NOMO-1 treated with dmso at 0.1 percent for 144 hours (cell line): ENCODE results near the gene TULP1.
A peak's percentile ranks its signal among the peaks of the same experiment; 100 is the strongest.

ENCODE experiments used
- DNase-seq: peaks from one replicate; lab custom pipeline; 2025; ENCODE audit not compliant: unreplicated experiment; lab: John Stamatoyannopoulos, UW

Gene TULP1

DNA sequence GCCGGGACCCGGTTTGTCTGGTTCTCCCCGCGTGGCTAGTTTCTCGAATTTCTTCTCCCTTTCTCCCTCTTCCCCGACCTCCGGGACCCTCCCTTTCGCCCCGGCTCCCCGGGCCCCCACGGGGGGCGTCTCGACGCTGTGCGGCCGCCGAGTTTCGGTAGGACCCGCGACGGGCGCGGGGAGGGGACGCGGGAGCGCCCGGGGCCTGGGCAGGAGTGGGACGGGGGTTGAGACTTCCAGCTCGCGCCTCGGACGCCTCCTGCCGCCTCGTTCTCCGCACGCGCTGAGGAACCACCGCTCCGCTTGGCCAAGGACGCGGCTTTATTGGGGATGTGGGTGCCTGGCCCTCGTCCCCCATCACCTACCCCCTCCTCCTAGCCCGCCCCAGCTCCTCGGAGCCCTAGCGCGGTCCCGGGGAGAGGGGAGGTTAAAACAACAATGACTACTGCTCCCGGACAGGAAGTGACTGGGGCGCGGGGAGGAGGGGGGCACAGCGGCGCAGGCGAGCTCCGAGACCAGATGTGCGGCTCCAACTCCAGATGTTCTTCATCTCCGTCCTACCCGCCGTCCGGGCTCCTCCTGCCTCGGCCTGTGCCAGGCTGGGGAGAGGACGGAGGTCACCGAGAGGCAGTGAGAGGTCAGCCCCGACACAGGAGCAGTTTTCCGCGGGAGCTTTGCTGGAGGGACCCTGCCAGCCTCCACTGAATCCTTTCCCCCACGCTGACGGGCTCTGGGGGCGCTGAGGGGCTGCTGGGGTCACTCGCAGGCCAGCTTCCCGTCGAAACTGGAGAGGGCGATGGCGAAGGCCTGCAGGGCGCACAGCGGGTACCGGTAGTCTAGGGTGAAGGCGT, 14.9 kb downstream of the TULP1 start:
- no peak for DNase-seq

DNA sequence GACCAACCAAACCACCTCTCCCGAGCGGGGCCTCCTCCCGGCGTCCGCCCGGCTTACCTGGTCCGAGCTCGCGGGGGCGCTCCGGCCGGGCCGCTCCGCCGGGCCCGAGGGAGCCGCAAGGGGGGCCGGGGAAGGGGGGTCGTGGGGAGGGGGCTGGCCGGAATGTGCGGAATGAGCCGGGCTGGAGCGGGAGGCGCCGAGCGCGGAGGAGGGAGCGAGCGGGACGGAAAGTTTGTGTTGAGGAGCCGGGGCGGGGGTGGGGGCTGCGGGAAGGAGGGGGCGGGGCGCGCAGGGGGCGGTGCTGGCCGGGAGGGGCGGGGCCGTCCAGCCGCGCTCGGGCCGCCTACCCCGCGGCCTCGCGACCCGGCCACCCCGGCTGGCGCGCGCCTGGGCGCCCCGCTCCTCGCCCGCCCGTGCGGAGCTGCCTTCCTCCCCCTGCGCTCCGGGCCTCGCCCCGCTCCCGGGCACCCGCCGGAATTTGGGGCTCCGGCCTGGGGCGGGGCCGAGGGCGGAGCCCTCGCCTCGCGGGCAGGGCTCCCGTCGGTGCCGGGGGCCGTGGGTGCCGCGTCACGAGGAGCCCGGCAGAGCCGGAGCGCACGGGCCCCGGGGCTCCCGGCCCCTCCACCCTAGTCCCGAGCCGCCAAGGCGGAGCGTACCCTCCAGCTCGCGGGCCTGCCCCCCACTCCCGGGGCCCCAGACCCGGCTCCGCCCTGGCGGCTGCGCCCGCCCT, 15.7 kb downstream of the TULP1 start, which contains the start of gene TEAD3:
Gene TEAD3 (minus strand): TSS at position 239 of the 730 bp plus-strand sequence.
- no peak for DNase-seq

DNA sequence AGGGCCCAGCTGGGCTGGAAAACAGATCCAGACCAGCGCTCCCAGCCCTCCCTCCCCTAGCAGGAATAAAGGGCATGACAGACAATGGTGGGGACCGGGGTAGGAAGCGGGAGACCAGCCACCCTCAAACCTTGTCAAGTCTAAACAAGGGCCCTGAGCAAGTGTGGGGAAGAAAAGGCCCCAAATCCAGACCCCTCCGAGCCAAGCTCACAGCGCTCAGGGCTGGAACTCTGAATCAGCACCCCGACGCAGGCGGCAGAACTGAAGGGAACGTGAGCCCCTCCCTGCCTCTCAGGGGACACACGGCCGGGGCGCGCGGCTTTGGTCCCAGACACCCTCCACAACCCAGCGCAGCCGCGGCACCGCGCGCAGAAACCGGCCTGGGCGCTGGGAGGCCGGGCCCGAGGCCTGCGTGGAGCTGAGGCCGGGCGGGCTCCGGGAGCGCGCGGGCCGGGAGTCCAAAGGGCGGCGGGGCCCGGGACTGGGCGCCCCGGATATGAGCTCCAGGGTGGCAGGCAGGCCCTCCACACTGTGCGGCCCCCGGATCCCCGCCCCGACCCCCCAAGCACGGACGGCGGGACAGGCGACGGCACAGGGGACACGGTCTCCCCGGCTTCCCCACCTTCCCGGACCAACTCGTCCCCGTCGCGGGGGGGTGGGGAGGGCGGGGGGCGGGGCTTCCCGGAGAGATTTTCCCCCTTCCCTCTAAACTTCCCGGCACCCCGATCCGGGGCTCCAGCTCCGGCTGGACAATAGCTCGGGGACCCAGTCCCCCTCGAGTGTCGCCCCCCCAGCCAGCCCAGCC, 16.5 kb downstream of the TULP1 start:
- DNase-seq: no peak

DNA sequence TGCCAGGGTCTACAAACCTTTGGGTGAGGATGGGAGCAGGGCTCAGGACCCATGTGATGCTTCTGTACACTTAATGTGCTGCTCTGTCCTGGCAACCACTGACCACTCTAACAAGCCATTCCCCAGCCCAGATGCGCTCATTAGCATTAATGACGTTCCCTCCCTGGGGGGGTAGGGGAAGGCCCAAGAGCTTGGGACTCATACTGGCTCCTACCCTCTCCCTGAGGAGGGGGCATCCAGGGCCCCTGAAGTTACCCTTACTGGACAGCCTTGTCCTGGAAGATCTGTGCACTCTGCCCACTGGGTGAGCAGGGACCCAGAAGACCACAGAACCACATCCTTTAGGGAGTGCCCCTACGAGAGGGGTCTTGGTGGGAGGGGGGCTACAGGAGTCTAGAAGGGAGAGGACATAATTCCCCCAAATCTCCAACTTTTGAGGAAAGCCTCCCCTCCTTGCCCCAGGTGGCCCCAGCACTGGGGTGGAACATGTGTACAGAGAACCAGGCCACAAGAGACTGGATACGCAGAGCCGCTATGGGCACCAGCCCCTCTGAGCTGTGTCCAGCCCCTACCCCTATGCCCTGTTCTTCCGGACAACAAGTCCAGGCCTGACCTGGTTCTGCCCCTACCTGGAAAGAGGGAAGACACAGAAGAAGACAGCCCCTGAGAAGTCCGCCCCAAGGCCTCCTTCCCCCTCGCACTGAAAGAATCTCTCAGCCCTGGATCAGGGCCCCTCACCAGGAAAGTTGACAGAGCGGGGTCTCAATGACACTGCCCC, 17.2 kb downstream of the TULP1 start:
- DNase-seq: no peak

DNA sequence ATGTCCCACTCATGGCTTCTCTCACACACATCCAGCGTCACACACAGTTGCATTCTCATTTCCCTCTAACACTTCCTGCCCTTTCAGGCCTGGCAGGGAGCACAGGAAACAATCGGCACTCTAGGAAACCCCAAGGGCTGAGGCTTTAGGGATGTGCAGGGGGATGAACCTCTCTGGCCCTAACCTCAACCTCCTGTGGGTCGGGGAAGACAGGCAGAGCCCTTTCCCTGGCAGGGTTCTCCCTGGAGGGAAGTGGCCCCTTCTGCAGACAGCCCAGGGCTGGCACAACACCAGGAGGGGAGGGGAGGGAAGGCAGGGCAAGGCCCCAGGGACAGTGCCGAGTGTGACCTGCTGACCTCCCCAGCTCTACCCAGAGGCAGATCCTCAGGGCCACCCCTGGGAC, 18.5 kb downstream of the TULP1 start:
- DNase-seq: no peak

DNA sequence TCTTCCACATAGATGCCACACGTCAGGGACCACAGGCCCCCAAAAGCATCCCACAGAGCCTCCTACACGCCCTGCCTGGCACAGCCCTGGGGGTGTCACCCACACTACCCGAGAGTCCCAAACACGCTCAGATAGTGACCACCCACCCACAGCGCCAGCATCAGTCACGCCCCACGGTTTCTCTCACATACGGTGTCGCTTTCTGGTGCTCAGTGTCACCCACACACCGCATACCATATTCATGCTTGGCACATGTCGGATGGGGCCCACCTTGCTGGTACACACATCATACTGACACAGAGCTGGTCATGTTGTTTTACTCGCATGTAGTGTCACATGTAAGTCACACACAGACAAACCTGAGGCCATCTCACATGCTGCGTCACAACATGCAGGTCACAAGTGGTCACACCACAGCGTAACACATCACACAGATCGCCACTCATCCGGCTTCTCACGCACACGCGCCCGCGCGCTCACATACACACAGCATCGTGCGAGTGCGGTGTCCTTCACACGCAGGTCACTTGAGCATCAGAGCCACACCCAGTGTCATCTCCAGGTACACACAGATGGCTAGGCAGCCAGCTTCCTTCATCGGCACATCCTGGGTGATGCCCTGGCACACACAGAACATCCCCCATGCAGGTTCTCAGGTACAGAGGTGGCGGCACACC, 19.3 kb downstream of the TULP1 start:
- no peak for DNase-seq

DNA sequence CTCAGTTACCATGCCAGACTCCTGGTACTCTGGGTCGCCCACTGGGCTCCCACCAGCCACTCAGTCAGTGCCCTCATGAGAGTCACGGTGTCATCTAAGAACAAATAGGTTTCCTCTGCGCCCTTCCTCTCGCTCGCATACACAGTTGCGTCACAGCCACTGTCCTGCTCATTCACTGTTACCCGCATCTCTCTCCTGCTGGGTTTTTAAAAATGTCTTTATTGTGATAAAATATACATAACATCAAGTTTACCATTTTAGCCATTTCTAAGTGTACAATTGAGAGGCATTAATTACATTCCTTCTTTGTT, 19.8 kb downstream of the TULP1 start:
- DNase-seq: no peak

DNA sequence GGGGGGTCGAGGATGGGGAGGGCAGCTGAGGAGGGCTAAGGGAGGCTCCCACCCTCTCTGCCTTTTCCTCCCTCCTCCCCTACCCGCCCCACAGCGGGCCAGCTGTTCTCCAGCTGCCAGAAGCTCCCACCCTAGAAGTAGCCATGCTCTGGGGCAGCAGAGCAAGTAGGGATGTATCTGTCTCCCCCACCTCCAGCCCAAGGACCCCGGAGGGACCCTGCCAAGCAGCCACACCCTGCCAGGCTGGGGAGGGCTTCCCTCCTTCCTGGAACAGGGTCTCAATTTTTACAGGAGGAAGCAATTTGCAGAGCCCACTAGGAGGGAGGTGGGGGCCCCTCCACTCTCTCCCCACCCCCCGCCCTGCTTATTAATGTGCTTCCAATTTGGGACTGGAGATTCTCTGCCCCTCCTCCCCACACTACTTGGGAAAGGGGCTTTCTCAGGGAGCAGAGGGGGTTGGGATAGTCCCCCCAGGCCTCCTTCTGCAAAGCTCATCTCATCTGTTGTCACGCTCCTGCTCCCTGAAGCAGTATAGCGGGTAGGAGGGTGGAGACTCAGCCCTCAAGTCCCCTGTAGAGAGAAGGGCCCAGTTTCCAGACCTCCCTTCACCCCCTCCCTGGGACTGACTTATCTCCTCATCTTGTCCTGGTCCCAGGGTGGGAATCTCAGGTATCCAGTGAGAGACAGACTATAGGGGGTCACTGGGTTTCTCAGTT, 20.3 kb downstream of the TULP1 start:
- DNase-seq: no peak

DNA sequence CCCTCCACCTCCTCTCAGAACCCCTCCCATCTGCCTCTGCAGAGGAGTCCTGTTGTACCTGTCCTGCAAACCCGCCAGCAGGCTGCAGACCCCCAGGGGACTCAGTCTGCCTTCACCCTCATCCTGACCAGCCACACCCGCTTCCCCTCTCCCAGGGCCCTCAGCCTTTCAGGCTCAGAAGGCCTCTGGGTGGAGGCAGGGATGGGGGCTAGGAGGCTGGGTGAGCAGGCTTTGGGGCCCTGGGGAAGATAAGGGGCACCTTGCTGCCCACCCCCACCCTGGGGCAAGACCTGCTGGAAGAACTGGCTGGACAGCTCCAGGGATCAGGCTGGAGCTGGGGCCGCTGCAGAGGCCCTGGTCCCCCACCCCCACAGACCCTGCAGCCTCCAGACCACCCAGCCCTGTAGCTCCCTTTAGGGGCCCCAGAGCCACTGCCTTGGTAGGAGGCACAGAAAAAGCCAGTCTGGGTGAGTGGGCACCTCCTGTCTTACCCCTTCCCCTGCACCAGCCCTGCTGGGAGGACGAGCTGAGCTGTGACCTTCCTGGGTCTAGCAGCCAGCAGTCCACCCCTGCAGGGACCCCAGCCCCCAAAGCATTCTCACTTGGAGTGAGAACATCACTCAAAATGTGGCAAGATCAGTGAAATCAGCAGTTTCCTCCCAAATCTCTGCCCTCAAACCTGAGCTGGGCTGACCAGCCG, 21.0 kb downstream of the TULP1 start:
- no peak for DNase-seq

DNA sequence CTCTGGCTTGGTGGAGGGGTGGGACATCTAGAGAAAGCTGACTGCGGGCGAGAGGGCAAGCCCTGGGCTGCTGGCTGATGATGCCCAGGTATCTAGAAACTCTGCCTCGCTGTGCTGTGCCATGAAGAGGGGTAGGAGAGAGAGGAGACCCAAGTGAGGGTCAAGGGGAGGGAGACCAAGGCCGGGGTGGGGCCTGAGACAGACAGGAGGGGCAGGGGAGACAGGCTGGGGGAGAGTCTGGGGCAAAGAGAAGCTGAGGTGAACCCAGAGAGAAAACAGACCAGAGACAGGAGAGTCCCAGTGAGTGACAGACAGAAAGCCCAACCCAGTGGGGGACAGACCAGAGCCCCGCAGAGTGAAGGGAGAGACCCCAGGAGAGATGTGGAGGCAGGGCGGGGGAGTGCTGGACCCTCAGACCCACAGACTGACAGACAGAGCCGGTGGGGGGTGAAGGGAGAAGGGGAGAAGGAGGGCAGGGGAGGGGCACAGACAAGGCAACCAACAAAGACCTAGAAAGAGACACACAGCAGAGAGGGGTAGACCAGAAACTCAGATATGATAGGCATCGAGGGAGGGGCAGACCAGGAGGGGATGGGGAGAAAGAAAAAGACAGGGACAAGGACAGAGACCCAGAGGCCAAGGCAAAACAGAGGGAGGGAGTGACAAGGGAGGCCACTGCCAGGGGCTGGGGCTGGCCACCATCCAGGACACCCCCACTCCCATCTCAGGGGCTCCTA, 21.7 kb downstream of the TULP1 start:
- DNase-seq: no peak

DNA sequence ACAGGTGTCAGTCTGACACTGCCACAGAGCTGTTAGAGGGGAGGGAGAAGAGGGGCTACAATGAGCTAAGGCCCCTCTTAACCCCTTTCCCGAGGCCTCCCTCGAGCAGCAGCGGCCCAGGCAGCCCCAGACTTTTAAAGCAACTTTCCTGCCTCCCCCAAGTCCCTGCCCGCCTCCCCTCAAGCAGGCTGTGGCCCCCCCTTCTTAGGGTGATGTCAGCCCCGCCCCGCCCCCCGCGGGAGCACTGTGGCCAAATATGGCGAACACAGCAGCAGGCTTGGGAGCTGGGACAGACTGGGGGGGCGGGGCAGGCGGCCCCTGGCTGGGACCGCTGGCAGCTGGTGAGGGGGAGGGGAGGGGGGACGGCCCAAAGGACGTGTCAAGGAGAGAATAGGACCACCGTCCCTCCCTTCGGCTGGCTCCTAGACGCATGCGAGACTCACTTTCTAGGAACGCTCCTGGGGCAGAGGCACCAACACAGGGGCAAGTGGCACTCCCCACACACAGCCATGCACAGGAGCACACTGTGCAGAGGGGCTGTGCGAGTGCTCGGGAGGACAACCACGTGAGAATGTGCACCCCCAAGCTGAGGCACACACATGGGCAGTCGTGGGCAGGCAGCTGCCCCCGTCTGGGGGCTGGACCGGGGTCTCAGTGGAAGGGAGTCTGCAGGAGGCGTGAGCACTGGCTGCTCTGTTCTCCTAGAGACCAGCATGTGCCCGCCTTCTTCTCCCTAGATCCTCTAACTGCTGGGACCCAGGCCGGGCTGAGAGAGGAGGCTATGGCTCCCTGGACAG, 22.5 kb downstream of the TULP1 start:
- DNase-seq: no peak

DNA sequence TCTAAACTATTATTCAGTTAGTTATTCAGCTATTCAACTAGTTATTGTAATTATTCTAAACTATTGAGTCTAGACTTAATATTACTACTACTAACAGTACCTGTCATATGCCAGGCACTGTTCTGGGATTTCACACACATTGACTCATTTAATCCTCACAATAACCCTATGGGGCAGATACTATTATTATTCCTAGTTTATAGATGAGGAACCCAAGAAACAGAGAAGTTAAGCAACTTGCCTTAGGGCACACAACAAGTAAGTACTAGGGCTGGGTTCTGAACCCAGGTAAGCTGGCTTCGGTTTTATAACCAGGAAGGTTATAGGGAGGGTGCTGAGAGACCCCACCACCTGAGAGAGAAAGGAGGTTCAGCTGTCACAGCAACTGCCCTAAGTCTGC, 23.6 kb downstream of the TULP1 start:
- DNase-seq: no peak

DNA sequence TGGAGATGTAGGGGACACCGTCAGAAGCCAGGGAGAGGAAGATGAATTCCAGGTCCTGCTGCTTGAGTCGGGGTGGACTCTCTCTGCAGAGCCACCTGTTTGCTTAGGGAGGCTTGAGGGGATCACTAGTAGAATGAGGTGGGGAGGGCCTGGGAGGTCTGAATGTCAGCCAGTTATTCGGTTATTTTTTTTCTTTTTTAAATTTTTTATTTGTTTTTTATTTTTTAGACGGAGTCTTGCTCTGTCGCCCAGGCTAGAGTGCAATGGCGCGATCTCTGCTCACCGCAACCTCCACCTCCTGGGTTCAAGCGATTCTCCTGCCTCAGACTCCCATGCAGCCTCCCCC, 24.2 kb downstream of the TULP1 start:
- no peak for DNase-seq

DNA sequence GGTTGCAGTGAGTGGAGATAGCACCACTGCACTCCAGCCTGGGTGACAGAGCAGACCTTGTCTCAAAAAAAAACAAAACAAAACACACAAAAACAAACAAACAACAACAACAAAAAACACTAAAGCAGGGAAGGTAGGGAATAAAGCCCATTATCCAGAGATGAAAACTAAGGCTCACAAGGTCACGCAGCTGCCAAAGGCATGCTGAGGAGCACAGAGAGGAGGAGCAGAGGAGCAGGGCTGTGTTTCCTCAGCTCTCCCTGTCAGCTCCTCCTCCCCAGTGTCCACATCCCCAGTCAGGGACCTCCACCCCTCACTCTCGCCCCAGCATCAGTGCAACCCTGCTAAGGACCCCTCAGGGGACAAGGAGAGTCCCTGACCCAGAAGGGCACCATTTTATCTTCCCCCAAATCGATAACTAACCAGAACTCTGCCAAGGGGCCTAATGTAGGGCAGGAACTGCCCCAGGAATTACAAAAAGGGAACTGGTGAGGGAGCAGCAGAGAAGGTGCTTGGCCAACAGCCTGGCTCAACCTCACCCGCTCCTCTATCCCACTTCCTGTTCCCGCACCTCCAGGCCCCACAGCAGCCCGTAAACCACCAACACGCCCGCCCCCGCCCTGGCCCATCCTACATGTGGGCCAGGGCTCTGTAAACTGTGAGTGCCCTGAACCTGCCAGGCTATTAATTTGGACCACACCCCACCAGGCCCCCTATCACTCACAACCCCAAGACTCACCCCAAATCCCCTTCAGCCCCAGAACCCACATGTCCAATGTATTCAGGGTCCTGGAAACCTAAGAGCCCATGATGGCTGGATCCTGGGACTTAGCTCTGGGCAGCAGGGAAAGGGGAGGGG, 24.8 kb downstream of the TULP1 start:
- peak; percentile 85 for DNase-seq

DNA sequence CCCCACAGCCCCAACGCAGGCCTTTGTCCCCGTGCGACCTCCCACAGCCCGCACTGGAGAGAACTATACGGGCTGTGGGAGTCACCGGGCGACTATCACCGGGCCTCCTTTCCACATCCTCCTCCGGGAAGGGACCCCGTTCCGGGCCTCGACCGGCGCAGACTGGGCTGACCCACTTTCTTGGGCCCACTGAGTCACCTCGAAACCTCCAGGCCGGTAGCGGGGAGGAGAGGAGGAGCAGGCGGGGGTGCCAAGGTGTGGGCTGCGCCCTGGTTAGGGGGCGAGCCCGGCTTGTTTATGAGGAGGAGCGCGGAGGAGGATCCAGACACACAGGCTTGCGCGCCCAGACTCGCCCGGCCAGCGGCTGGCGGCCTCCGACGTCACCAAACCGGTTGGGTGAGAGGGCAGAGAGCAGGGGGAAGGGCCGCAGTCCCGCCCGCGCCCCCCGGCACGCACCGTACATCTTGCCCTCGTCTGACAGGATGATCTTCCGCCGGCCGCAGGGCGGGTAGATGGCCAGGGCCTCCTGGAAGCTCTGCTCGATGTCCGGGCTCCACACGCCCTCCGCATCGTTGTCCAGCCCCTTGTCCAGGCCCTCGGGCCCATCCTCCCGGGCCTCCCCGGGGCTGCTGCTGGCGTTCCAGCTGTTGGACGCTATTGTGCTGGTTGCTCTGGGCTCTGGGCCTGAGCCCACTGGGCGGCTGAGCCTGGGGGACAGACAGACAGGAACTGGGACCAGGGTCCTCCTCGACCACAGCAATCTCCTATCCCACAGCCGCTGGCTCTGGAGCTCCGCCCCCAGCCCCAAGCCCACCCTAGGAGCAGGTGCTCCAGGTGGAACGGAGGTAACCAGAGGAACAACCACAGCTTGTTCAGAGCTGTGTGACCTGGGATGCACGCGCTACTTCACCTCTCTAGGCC, 26.4 kb downstream of the TULP1 start:
- DNase-seq: no peak

DNA sequence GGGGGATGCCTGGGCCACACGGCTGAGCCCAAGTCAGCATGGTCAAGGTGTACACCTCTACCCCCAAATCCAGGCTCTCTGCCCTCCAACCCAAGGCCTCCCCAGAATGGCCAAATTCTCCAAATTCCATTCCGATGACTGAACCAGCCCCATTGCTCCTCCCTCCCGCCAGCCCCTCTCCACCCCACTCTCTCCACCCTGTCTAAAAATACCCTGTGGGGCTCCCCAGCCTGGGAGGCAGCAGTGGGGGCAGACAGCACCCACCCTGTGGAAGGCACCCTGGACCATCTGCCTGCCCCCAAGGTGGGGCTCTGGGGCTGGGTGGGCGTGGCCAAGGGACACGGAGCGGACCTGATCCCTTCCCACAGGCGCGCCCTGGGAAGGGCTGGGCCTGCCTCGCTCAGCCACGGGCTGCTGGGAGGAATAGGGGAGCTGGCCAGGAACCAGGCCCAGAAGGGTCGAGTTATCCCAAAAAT, 27.3 kb downstream of the TULP1 start:
- DNase-seq: no peak
